HFFc6 (cell line): ENCODE results near the gene BAIAP2L1. TPM values are rescaled to one million over a fixed set of nuclear protein-coding genes. Genes with fewer than 3 reads are reported as not detected.

Experiments used
- DNase-seq: peaks from one replicate; pipeline ENCODE4 v3.0.0-alpha.2; 2018
- H3K27ac Mint-ChIP-seq: 2 replicates; pipeline ENCODE4 v1.8.0; 2020; ENCODE audit warnings: mild to moderate bottlenecking, mixed read lengths
- H3K27me3 Mint-ChIP-seq: 2 replicates; pipeline ENCODE4 v1.8.0; 2021; ENCODE audit warnings: mild to moderate bottlenecking, moderate library complexity, mixed read lengths; ENCODE audit not compliant: insufficient read depth
- H3K36me3 Mint-ChIP-seq: 2 replicates; pipeline ENCODE4 v1.8.0; 2021; ENCODE audit warnings: low read depth, mixed read lengths
- H3K4me1 Mint-ChIP-seq: 2 replicates; pipeline ENCODE4 v1.8.0; 2020; ENCODE audit warnings: low read depth, mixed read lengths
- H3K4me3 Mint-ChIP-seq: 2 replicates; pipeline ENCODE4 v1.8.0; 2020; ENCODE audit warnings: mild to moderate bottlenecking, moderate library complexity, mixed read lengths
- H3K9me3 Mint-ChIP-seq: 2 replicates; pipeline ENCODE4 v1.8.0; 2020; ENCODE audit warnings: mild to moderate bottlenecking, mixed read lengths
- total RNA-seq, 6 experiments: library from RNA; stranded (reverse); fragmentation: NEBNext Ultra II Directional; extraction: Animal tissue kit (Norgen Biotek cat#: 25700); gene quantifications; 2 replicates in 1 of 6; 3 replicates in 5 of 6; pipeline ENCODE4 v1.2.3, GENCODE V29; 2021
- TF ChIP-seq, protein P1 (sequence below): fragments of 200-600 bp; sonication (generic); IDR thresholded peaks from 2 replicates; pipeline ENCODE4 v1.5.0; 2021; ENCODE audit warnings: antibody characterized with exemption, mild to moderate bottlenecking

The BAIAP2L1 gene
- total RNA-seq, 6 experiments from 2014 or later, result 12.9 to 17.5 (median 14.2) TPM

DNA sequence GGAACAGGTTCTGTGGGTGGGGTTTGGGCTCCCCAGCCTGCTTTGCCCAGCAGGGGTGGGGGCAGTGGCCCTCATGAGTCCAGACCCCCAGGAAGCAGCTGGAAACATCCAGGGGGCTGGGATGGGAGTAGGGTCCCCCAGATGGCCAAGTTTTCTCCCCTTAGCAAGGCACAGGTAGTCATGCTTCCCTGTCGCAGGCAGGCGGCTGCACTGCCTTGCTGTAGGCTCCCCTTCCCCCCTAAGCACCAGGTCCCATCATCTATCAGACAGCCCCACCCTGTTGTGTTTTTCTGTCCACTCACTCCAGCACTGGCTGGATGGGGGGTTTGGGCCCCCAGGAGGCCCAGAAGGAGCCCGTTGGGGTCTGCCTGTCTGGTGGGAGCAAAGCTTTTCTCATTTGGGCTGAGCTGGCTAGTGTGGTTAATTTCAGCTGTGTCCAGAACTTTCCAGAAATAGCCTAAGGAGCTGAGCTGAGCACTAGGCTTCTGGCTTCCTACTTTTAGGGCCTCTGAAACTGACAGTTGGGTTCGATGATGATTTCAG is 111.5 kb downstream of the BAIAP2L1 start:
- Mint-ChIP-seq H3K27me3 (peaks cover 15% of the 10 kb centered on the region), H3K9me3 (no peaks in the 10 kb centered on the region), H3K4me3 (no peak overlapping the region), H3K36me3 (peaks cover 13% of the 10 kb centered on the region), H3K27ac (peak overlapping the region; percentile 31; the same call in 1 of the 2 replicates), H3K4me1 (peaks cover 32% of the 10 kb centered on the region)
- TF ChIP-seq, protein P1, sequence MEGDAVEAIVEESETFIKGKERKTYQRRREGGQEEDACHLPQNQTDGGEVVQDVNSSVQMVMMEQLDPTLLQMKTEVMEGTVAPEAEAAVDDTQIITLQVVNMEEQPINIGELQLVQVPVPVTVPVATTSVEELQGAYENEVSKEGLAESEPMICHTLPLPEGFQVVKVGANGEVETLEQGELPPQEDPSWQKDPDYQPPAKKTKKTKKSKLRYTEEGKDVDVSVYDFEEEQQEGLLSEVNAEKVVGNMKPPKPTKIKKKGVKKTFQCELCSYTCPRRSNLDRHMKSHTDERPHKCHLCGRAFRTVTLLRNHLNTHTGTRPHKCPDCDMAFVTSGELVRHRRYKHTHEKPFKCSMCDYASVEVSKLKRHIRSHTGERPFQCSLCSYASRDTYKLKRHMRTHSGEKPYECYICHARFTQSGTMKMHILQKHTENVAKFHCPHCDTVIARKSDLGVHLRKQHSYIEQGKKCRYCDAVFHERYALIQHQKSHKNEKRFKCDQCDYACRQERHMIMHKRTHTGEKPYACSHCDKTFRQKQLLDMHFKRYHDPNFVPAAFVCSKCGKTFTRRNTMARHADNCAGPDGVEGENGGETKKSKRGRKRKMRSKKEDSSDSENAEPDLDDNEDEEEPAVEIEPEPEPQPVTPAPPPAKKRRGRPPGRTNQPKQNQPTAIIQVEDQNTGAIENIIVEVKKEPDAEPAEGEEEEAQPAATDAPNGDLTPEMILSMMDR, result no peak
- DNase-seq, result no peak

DNA sequence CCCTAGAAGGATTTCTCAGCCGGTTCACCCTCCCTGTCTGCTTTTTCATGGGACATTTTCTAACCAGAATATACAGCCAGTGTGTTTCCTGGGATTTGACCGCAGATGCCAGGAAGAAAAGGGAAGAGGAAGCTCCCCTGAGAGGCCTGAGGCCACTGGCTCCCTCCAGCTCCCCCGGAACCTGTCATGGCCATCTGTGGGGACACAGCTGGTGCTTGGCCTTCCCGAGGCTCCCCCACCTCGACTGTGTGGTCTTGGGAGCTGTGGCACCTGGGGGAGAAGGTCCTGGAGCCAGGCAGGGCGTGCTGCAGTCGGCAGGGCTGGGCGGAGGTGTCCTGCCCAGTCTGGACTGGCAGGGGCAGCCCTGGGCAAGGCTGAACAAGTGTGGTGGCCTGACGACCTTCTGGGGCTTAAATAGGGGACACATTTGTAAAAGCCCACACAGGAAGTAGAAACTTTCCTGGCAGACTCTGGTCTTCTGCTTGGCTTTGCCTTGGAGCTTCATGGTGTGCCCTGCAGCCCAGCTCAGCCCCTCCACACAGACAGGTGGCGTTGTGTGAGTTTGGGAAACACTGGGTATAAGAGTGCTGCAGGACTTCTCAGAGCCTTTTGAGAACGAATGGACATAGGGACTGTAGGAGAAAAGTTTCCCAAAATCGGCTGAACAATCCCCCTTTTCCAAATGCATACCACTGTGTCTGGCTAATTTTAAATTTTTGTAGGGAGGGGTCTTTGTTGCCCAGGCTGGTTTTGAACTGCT is 112.6 kb downstream of the BAIAP2L1 start:
- Mint-ChIP-seq H3K36me3 (peaks cover 18% of the 10 kb centered on the region), H3K4me1 (peaks cover 40% of the 10 kb centered on the region), H3K27ac (peak overlapping the region; percentile 74), H3K9me3 (no peaks in the 10 kb centered on the region), H3K4me3 (no peak overlapping the region), H3K27me3 (peaks cover 19% of the 10 kb centered on the region)
- TF ChIP-seq, protein P1, result no peak
- no peak for DNase-seq

DNA sequence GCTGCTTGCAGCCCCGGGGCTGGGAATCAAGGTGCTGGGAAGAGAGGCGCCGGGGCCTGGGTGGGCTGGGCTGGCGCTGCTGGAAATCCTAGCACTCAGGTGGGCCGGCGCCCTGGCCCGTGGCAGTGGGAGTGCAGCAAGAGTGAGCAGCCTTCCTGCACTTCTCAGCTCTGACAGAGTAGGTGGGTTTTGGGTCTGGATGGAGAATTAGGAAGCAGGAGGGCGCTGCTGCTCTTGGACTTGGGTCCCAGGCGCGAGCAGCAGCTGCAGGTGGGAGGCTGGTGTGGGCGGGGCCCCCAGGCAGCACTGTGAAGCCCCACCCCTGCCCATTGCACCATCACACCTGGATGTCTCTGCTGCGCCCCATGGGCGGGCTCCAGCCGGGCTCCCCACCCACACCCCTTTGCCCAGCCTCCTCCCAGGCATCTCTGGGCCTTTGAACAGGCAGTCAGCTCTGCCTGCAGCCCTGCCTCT is 113.4 kb downstream of the BAIAP2L1 start:
- peaks cover 25% of the 10 kb centered on the region for H3K36me3 Mint-ChIP-seq
- TF ChIP-seq, protein P1, result no peak
- H3K4me3 Mint-ChIP-seq, result no peak overlapping the region
- peaks cover 47% of the 10 kb centered on the region for H3K4me1 Mint-ChIP-seq
- peak overlapping the region; percentile 99 for H3K27ac Mint-ChIP-seq
- no peaks in the 10 kb centered on the region for H3K9me3 Mint-ChIP-seq
- no peak for DNase-seq
- H3K27me3 Mint-ChIP-seq, result peaks cover 21% of the 10 kb centered on the region

DNA sequence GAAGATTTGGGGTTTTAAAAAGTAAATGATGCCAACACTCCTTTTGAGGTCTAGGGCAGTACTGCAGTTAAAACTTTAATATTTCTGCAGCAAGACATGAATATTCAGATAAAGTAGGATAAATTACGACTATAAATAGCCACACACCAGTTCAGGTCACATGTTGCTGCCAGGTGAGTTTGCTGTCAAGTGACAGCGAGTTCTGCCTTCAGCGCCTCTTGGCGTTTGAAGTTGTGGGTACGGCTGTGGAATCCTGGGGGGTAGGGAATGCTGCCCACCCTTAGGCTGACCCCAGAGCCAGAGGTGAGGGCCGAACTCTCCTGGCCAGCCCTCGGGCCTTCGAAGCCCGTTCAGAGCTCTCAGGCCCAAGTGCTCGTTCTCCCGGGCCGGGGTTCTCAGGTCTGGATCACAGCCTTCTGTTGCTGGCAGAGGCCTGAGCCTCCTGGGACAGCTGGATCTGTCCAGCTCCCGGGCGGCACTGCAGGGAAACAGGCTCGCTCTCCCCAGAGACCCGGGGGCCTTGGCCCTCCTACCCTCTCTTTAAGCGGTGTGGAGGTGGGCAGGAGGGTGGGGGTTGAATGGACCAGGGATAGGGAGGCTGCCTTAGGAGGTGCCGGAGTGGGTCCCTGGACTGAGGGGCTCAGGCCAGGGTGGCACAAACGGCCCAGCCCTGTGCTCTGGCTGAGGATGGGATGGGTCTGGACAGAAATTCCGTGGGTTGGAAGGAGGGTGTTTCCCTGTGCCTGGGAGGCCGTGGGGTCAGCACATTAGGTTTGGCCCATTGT is 114.0 kb downstream of the BAIAP2L1 start:
- H3K36me3 Mint-ChIP-seq, result peaks cover 30% of the 10 kb centered on the region
- peaks cover 49% of the 10 kb centered on the region for H3K4me1 Mint-ChIP-seq
- peak overlapping the region; percentile 99 for H3K27ac Mint-ChIP-seq
- DNase-seq, result no peak
- no peaks in the 10 kb centered on the region for H3K9me3 Mint-ChIP-seq
- TF ChIP-seq, protein P1, result peak; percentile 55
- H3K27me3 Mint-ChIP-seq, result peaks cover 19% of the 10 kb centered on the region
- peak overlapping the region; percentile 83 for H3K4me3 Mint-ChIP-seq

DNA sequence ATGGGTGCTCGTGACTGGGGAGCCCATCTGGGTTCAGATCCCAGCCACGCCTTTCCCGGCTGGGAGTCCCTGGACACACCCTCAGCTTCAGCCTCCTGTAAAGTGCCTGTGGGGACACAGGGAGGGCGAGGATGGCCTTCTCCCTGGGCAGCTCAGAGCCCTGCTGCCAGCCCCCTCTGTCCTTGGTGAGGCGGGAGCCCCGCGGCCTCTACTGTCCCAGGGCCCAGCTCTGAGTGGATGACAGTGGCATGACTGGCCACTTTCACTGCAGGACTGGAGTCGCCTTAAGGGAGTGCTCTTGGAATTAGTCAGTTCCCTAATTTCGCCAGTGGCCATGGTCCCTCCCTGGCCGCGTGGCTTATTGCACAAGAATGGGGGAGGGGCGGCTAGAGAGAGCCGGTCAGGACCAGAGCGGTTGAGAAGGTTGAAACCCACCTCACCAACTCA is 114.8 kb downstream of the BAIAP2L1 start:
- peak; percentile 88 for DNase-seq
- Mint-ChIP-seq H3K4me3 (peak overlapping the region; percentile 83), H3K4me1 (peaks cover 49% of the 10 kb centered on the region), H3K27me3 (peaks cover 18% of the 10 kb centered on the region), H3K27ac (peak overlapping the region; percentile 99), H3K9me3 (no peaks in the 10 kb centered on the region), H3K36me3 (peaks cover 30% of the 10 kb centered on the region)
- TF ChIP-seq, protein P1, result no peak
